Heart left ventricle (tissue), 13 donors: ENCODE results near the gene GTF2H4.

ENCODE experiments used
- CTCF ChIP-seq, 12 donors: fragments of 200-600 bp; sonication (generic) in 4 of 12; IDR thresholded peaks; one replicate each; pipeline versions ENCODE4 v1.5.0 to v1.8.0; 2018 to 2022; ENCODE audit warnings: antibody characterized with exemption in 12 of 12, mild to moderate bottlenecking in 5 of 12
- POLR2A ChIP-seq, 2 donors: fragments of 450-650 bp; IDR thresholded peaks; one replicate each; pipeline ENCODE4 v1.6.1; 2017; ENCODE audit warnings: antibody characterized with exemption in 2 of 2, mild to moderate bottlenecking in 2 of 2, moderate library complexity in 2 of 2
- donor health status: ischemic (EF 13 %, LVEDD 7.1; RV severe dilation, severe dysfunction).
- donor health status: DM: no; HTN: yes; CAD: no.
- donor health status: DM: no; HTN: no; CAD: no.
- donor health status: ischemic (EF 25% LVEDD 6.9; RV normal size, moderate dysfunction).
- donor health status: ischemic (EF 25% LVEDD 5.7; RV mildly dilated, moderate dysfunction).
- donor health status: ischemic (EF 35%, LVEDD 5.7; RV mildly dilated, moderate dysfunction).
- donor health status: nonischemic (EF 11% LVEDD 7.7; RV severe dilation, severe dysfunction).
- donor health status: DM: yes; HTN: yes; CAD: no.
- donor health status: PGD.
- donor health status: ischemic (EF 29% LVEDD 5.4; RV normal size, mild dysfunction).
- donor health status: nonischemic (EF 23%, LVEDD 6.1; RV moderate dilation, normal function).

- TF ChIP-seq POLR2A (IDR thresholded peaks at IDR 0.05): no peak
- no peak for TF ChIP-seq CTCF (IDR thresholded peaks at IDR 0.05)
Measured at GRCh38 chr6:30960907-30961673, 53.1 kb downstream of the GTF2H4 start.
